ENCODE results near the gene FES.

Gene FES

DNA sequence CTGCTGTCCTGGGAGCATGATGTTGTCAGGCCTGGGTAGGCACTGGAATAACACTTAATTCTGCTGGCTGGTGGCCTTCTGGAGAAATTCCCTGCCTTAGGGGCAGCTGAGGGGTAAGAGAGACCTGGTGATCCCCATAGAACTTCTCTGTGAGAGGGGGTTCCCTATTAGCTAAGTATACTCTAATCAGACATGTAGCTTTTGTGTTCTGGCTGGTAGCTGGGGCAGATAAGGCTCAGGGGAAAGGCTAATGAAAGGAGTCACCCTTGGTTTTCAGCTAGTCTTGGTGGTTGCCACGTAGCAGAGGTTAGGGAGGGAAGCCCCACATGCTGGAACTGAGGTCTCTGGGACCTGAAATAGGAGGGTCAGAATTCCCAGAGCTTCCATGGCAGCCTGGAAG lies 49.0 kb downstream of the FES start:
- no peak for DNase-seq

DNA sequence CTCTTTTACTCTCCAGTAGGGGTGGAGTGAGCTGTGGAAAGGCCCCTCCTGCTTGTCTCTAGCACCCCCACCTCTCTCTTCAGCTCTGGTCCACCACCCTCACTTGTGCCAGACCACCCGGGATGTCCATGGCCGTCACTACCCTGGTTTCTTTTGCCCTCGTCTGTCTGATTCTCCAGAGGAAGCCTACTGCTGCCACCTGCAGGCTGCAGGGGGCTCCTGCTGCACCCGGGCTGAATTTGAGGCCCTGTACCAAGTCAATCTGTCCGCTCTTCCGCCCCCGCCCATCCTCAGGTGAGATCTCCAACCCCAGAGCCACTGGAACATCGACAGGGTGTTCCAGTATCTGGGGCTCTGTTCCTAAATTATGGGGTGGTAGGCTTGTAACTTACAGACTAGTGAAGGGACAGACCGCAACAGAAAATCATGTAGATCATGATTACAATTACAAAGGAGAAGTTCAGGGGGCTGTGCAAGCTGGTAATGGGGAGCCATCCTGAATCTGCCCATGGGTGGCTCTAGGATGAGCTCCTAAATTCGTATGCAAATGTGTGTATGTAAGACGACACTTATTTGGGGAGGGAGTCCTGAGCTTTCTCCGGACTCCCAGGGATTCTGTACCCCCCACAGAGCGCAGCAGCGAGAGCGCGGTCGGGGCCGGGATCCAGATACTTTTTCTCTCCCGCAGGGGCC lies 50.1 kb downstream of the FES start:
- peak; percentile 87 to 88 for DNase-seq

GRCh38 chr15:90934949-90935751 lies 50.8 kb downstream of the FES start, which contains the start of gene UNC45A:
UNC45A (plus strand) TSS chr15:90935285; CDS start chr15:90935325, 40 bp downstream.
- DNase-seq, result peak; percentile 94 to 95

DNA sequence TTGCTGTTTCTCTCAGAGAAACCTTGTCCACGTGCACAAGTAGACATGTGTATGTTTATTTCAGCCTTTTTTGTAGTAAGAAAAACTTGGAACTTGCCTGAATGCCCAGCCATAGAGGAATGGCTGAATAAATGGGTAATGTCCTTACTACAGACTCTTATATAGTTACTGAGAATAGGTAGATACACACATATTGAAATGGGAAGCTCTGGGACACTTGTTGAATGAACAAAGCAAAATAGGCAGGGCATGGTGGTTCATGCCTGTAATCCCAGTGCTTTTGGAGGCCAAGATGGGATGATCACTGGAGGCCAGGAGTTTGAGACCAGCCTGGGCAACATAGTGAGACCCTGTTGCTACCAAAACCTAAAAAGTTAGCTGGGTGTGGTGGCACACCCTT lies 52.5 kb downstream of the FES start:
- DNase-seq, result no peak

DNA sequence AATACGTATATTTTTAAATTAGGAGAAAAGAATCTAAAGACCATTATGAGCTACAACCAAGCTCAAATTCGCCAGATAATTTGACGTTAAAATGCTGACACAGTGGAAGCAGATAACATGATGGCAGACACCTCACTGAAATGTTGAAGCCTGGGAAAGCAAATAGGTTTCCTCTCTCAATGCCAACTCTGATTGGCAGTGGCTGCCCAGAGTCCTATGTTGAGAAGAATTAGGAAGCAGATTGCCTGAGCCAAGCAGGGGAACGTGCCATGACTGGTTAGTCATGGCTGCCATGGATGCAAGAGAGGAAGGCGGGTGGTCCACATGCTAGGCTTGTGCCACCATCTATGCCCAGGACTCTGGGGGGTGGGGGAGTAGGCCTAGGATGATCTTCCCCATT lies 54.0 kb downstream of the FES start:
- no peak for DNase-seq

DNA sequence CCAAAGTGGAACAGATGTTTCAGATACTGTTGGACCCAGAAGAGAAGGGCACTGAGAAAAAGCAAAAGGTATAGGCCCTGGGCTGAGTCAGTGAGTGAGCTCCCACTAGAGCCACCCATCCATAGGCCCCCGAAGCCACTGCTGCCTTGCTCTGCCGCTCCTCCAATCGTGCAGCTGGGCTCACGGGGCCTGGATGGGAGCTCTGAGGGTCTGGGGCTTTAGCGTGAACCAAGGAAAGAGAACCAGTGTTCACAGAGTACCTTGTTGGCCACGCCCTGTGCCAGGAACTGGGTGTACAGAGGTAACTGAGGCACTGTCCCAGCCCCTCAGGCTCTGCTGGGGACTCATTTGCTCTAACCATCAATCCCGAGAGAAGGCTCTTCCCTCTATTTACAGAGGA lies 55.5 kb downstream of the FES start:
- DNase-seq, result no peak

DNA sequence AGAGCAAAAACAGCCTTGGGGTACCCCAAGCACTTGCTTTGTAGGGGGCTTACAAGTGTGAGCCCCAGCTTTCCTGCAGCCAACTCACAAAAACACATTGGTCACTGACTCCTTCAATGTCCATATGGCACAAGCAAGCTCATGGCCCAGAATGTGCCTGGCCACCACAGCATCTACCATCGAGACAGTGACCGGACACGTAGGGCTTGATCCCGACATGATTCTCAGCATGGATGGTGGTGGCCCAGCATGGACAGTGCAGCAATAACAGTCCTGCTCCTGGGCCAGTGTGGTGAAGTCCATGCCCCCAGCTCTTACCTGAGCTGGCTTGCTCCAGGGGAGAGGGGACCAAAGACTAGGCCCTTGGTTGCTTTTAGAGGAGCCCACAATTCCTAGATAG lies 56.7 kb downstream of the FES start:
- DNase-seq, result no peak

- no peak for DNase-seq
Measured at GRCh38 chr15:90942354-90943120, 58.2 kb downstream of the FES start.

GRCh38 chr15:90945091-90945490 lies 60.8 kb downstream of the FES start:
- no peak for DNase-seq

Measured in CD4-positive, alpha-beta T cell treated with Interleukin-1 beta for 1 hour (primary cell).